ENCODE data around the gene PHC3.
A peak's percentile ranks its signal among the peaks of the same experiment; 100 is the strongest.

PHC3 gene

DNA sequence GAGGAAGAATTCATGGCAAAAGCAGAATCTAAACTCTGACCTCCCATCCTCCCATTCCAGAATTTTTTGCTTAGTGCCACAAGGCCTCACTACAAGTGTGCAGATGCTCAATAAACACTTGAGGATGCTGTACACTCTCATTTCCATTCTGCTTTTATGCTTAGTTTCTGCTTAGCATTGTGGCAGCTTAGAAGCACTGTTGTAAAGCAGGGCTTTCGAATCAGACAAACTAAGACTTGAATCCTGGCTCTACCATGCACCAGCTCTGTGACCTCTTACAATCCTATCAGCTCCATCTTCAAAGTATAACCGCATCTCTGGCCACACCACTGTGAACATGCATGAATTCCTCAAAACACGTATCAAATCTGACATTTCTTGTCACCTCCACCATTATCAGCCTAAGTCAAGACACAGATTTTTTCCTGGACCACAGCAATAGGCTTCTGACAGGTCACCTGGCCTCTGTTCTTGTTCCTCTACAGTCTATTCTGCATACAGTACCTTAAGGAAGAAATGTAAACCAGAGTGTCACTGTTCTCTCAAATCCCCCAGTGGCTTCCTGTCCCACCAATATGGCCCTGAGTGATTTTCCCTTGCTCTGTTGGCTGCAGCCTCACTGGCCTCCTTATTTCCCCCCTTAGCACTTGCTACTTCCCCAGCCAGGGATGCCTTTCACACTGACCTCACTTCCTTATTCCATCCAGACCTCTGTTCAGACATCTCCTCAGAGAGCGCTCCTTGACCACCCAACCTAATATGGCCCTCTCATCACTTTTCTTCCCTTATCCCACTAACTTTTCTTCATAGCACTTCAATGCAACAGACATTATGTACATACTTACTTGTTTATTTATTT, 8.1 kb upstream of the PHC3 start:
- no peak for DNase-seq

- DNase-seq = no peak
Measured at GRCh38 chr3:170180079-170180907, 1.2 kb downstream of the PHC3 start.

DNA sequence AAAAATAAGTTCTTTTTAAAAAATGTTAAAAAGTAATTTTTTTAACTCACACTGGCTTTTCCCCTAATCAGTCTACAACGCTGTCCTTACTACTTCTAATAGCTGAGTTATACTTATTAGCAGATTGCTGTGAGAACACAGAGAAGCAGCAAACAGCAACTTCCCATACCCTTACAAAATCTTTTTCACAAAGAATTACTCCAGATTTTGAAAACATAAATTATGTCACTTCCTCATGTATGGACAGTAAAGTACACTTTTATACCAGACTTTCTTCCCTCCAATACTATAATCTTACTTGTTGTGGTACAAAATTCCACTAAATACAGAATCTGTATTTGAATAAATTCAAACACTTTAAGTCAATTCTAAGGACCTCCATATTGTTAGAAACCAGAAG, 2.1 kb downstream of the PHC3 start:
- no peak for DNase-seq

DNA sequence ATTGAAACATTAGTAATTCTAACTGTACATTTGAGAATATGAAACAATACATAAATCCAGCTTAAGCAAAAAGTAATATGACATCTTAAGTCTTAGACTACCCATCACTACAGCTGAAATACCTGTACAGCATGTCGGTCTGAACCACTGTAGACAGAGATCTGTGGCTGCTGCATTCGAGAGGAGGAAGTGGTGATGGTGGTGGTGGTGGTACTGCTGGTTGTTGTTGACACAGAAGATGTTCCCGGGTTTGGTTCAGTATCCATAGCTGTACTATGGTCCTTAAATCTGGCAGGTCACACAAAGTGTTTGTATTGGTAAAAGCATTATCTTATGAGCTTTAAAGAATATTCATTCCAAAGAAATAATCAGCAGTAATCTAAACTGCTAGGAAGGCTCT, 2.9 kb downstream of the PHC3 start:
- DNase-seq = peak; percentile 33

DNA sequence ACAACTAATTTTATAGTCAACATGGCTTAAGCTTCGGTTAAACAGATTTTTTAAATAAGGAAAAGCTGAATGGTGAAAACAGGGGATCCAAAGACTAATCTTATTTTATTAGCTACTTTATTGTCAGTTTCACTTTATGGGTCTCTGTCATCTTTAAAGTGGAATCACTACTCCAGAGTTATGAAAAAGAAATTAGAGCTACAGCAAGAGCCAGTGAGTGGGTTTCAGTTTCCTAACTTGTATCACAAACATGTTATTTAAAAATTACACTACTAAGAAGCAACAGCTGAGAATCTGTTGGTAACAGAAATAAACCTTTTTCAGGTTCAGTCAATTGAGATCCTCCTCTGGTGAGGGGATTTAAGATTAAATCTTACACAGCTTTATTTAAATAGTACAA, 10.0 kb downstream of the PHC3 start:
- no peak for DNase-seq

DNA sequence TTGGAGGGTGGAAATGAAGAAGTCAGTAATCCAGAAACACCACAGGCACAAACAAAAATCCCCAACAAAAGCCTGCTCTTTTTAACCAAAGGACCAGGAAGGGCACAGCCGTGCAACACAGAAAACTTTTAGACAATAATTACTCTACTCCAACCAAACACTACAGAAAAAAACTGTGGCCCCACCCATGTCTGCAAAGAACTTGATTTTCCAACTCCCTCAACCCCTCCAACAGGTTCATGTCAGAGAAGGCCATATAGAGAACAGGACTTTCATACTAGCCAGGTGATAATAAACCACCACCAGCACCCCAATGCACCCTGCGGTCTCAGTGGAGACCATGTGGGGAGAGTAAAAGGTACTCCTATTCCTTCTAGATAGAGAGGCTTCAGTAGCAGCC, 16.8 kb downstream of the PHC3 start:
- DNase-seq = no peak

DNA sequence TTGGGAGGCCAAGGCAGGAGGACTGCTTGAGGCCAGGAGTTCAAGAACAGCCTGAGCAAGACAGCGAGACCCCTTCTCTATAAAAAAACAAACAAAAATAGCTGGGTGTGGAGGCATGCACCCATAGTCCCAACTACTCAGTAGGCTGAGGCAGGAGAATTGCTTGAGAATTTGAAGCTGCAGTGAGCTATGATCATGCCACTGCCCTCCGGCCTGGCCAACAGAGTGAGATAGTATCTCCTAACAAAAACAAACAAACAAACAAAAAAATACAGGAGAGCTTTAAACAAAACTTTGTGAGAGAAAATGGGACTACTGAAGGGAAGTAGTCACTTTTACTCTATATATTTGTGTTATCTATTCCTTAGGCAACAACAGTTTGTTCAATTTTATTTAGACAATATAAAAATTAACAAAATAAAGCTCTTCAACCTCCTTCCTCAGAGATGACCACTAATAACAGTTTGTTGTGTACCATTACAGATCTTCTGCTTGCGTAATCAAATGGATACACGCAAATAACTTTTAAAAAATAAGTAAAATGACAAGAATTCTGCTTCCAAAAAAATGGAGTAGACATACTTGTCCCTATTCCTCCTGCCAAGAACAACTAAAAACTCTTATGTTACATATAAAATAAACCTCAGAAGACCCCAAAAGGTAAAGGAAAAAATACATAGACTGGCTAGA, 17.4 kb downstream of the PHC3 start:
- DNase-seq = no peak

DNA sequence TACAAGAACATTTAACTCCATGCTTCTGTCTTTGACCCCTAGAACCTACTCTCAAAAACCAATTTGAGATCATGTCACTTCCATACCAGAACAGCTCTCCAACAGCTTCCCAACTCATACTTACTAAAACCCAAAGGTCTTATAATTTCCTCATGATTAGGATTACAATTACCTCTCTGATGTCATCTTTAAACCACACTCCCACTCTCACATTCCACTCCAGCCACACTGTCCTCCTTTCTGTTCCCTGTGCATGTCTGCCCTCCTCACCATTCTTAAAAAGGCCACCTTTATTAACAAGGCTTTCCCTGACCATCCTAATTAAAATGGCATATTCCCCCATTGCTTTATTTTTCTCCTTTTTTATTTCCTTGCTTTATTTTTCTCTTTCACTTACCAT, 18.9 kb downstream of the PHC3 start:
- DNase-seq = no peak

- DNase-seq = no peak
Measured at GRCh38 chr3:170162052-170162451, 19.5 kb downstream of the PHC3 start.

DNA sequence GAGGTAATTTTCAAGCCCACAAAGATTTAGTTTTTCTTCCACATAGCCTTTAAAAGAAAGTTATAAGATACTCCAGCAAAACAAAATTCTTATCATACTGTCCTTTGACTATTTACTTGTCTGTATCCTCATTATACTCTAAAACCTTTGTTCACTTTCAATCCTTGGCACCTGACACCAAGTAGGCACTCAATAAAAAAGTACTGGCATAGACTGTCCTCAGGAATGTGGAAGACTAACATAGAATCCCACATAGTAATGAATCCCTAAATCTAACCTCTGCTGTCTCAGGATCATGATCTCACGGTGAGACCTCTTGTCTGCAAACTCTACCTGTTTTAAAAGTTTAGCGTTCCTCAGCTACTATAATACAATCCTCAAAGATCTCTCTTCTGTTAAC, 21.6 kb downstream of the PHC3 start:
- no peak for DNase-seq

DNA sequence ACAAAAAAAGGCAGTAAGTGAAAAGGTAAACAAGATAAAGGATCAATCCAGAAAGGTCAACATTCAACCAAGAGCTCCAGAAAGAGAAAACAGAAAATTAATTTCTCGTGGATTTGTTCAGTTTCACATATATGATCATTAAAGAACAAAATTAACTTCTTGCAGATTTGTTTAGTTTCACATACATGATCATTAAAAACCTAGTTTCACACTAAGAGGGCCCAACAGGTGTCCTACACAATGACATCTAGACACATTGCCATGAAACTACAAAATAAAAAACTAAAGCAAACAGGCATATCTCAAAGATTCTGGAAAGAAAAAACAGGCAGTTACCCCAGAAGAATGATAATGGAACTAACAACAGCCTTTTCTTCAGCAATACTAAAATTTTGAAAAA, 22.1 kb downstream of the PHC3 start:
- DNase-seq = no peak

- DNase-seq = no peak
Measured at GRCh38 chr3:170155604-170156003, 25.9 kb downstream of the PHC3 start.

- DNase-seq = no peak
Measured at GRCh38 chr3:170154569-170155143, 26.9 kb downstream of the PHC3 start.

- DNase-seq = no peak
Measured at GRCh38 chr3:170154084-170154483, 27.4 kb downstream of the PHC3 start.

DNA sequence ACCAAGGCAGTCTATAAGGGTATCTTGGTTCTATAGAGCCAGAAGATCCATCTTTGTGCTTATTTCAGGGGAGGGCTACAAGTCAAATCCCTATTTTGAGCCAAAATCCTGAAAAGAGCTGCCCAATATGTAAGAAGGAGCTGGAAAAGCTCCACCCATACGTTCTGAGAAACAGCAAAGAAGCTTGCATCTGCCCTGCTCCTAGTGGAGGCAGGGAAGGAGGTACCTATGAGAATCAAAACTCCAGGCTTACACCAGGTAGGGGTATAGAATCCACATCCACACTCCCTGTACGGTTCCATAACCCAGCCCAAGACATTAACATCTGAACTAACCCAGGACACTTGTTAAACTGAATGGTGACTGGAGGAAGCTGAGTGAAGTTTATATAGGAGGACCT, 30.0 kb downstream of the PHC3 start:
- DNase-seq = no peak

DNA sequence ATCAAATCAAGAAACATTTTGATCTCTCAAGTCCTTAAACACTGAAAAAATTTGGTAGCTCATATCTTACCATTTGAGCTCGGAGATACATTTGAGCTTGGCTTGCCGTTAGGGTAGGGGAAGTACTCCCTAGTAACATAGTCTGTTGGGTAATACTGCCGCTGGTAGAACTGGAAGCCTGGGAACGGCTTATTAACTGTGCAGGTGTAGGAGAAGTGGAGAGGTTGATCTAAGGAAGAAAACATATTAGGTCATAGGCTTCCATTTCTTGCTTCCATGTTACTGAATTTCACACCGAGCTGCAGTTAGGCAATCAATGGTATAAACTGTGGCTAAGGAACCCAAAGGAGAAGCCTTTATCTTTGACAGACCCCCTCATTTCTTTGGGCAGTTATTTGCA, 32.5 kb downstream of the PHC3 start:
- no peak for DNase-seq

DNA sequence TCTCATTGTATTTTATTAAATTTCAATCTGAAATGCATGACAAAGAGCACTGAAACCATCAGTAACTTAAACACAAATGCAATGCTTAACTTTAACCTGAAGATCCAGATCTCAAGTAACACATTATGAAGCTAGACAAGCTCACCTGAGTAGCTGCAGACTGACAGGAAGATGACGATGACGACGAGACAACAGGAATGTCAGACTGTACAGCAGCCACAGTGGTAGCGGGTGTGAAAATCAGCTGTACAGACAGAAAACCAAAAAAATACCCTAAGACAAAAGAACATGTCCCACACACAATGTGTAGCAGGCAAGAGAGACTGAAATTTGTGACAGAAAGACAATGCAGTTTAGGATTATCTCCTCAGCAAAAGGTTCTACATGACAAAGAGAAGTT, 36.3 kb downstream of the PHC3 start:
- no peak for DNase-seq

GRCh38 chr3:170144437-170144843, 37.1 kb downstream of the PHC3 start:
- no peak for DNase-seq

DNA sequence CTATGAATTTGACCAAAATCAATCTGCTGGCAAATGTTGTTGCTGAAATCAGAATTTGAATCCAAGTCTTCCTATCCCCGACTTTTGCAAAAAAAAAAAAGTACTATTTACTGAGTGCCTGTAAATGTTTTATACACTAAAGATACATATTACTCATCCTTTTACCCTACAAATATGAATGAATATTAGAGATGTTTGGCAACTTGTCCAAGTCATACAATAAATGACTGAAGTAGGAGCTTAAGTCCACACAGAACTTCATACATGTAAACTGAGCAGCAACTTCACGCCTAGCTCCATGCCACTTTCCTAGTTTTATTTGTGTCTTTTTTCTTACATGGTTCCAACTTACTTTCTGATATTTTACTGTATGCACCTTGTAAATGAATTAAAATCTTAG, 39.2 kb downstream of the PHC3 start:
- DNase-seq = no peak

- DNase-seq = no peak
Measured at GRCh38 chr3:170137986-170138385, 43.5 kb downstream of the PHC3 start.

DNA sequence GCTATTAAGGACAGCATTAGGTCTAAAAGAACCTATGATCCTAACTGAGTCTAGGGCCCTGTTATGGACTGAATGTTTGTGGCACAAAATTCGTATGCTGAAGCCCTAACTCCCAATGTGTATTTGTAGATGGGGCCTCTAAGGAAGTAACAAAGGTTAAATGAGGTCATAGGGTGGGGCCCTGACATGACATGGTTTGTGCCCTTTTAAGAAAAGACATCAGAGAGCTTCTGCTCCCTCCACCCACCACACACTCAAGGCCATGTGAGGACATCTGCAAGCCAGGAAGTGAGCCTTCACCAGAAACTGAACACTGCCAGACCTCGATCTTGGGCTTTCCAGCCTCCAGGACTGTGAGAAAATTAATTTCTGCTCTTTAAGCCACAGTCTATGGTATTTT, 49.2 kb downstream of the PHC3 start:
- no peak for DNase-seq

DNA sequence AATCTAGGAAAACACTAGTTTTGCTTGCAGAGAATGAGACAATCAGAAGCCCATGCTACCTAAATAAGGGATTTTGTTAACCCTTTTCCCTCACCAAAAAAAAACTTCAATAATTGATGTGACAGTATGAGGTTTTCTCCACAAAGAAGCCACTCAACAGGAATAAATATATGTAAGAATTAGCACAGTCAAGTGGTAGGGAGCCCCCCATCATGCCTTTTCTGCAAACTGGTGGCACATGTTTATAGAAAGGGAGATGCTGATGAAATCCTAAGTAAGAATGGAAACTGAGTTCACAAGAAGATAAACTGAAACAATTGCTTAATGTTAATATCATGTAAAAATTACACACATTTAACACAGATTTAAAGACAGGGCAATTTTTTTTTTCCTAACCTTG, 51.0 kb downstream of the PHC3 start:
- DNase-seq = no peak

DNA sequence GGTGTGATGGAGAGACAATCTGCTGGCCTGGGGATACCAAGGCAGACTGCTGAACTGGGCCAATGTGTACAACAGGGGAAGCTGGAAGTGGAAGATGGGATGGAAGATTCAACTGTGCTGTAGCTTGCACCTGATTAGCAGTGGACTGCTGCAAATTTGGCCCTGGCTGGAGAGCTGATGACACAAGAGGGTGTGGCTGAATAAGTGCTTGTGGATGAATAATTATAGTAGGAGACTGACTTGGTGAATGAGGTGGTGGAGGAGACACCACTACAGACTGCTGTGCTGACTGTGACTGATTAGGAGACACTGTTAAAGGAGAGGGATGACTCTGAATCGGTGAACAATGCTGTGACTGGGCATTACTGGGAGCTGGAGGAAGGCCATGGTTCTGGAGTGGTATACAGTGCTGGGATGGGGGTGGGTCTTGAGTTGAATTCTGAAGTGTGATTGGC, 52.5 kb downstream of the PHC3 start:
- DNase-seq = no peak

Data from stimulated activated naive CD4-positive, alpha-beta T cell treated with Interleukin-2 at 50 U/mL for 16 hours (primary cell).